C4-2B (cell line): ENCODE measurements around the gene UGT1A8.
A peak's percentile ranks its signal among the peaks of the same experiment; 100 is the strongest.

Experiments used
- H3K27ac ChIP-seq: fragments of 450-650 bp; 2 replicates; pipeline ENCODE4 v1.5.1; 2017
- CTCF ChIP-seq: fragments of 450-650 bp; conservative IDR thresholded peaks from 2 replicates; pipeline ENCODE4 v1.5.1; 2017; ENCODE audit warnings: mild to moderate bottlenecking
- ZFX ChIP-seq: fragments of 450-650 bp; IDR thresholded peaks from 2 replicates; pipeline ENCODE4 v1.6.1; 2017

Gene UGT1A8

GRCh38 chr2:233702238-233702637 is 84.8 kb downstream of the UGT1A8 start:
- no peak overlapping the region for H3K27ac ChIP-seq
- TF ChIP-seq ZFX, result no peak
- TF ChIP-seq CTCF, result no peak

- TF ChIP-seq CTCF, result no peak
- no peak for TF ChIP-seq ZFX
- peak overlapping the region; percentile 24; the same call in 1 of the 2 replicates for H3K27ac ChIP-seq
These were observed 88.6 kb downstream of the UGT1A8 start for GRCh38 chr2:233705911-233706506.

- peak overlapping the region; percentile 36; the same call in 1 of the 2 replicates for H3K27ac ChIP-seq
- TF ChIP-seq ZFX, result no peak
- TF ChIP-seq CTCF, result no peak
These were observed 89.3 kb downstream of the UGT1A8 start for GRCh38 chr2:233706720-233707119.

GRCh38 chr2:233707940-233708644 is 90.7 kb downstream of the UGT1A8 start:
- H3K27ac ChIP-seq, result peak overlapping the region; percentile 55
- TF ChIP-seq CTCF (no peak), ZFX (no peak)

GRCh38 chr2:233708942-233709341 is 91.5 kb downstream of the UGT1A8 start:
- TF ChIP-seq CTCF (no peak), ZFX (no peak)
- no peak overlapping the region; the same call in 1 of the 2 replicates for H3K27ac ChIP-seq

- TF ChIP-seq ZFX (no peak), CTCF (peak; percentile 91)
- peak overlapping the region; percentile 47 for H3K27ac ChIP-seq
These were observed 94.0 kb downstream of the UGT1A8 start for GRCh38 chr2:233711312-233712008.

- peak within 1 kb of the TSS; percentile 47; the same call in 1 of the 2 replicates for H3K27ac ChIP-seq
- no peak for TF ChIP-seq CTCF
- TF ChIP-seq ZFX, result no peak
These were observed 95.3 kb downstream of the UGT1A8 start, which contains the start of gene UGT1A5 for GRCh38 chr2:233712611-233713261. Gene UGT1A5, plus strand, starts transcription at chr2:233712907. Its CDS starts 85 bp downstream, at chr2:233712992.
